SK-N-SH (cell line): ENCODE results near the gene LONRF2. TPM values are rescaled to one million over a fixed set of nuclear protein-coding genes. Genes with fewer than 3 reads are reported as not detected.

Experiments used
- CTCF ChIA-PET: fragments of 300-600, 350-600 bp; formaldehyde crosslinking; extraction: SDS; loops from one replicate; lab custom pipeline; 2021; lab: Yijun Ruan, JAX
- POLR2A ChIA-PET: fragments of 350-600 bp; sonication (Branson Sonifier 250); formaldehyde crosslinking; extraction: SDS; loops from one replicate; lab custom pipeline; 2020; ENCODE audit warnings: antibody characterized with exemption, inconsistent platforms; lab: Yijun Ruan, JAX
- DNase-seq: peaks from one replicate; pipeline ENCODE4 v3.0.0; 2012
- H2AFZ ChIP-seq: fragments of 200-600 bp; sonication (generic); 2 replicates; pipeline ENCODE4 v1.8.1; 2016; ENCODE audit warnings: antibody characterized with exemption, mild to moderate bottlenecking, low read depth
- H3F3A ChIP-seq: fragments of 200-600 bp; sonication (generic); replicated peaks from 2 replicates; pipeline ENCODE3; 2016; ENCODE audit warnings: antibody characterized with exemption, mild to moderate bottlenecking; ENCODE audit not compliant: insufficient read depth
- H3K27ac ChIP-seq, 2 experiments: fragments of 200-500 bp in 1 of 2; fragments of 200-600 bp in 1 of 2; sonication (Bioruptor generic) in 1 of 2; sonication (generic), shearing (Covaris generic) in 1 of 2; 2 replicates each; pipeline versions ENCODE4 v1.5.1 to v1.6.1; 2014 to 2016; ENCODE audit warnings: low read depth in 2 of 2, inconsistent platforms in 1 of 2, low read length in 1 of 2, mild to moderate bottlenecking in 1 of 2, mixed read lengths in 1 of 2
- H3K27me3 ChIP-seq: fragments of 200-600 bp; sonication (generic), shearing (Covaris generic); 2 replicates; pipeline ENCODE4 v1.6.1; 2016; ENCODE audit warnings: mixed run types; ENCODE audit not compliant: insufficient read depth
- H3K36me3 ChIP-seq, 2 experiments: fragments of 200-500 bp in 1 of 2; fragments of 200-600 bp in 1 of 2; sonication (Bioruptor generic) in 1 of 2; sonication (generic) in 1 of 2; replicated peaks in 1 of 2; 2 replicates each; pipeline versions ENCODE3 to v1.5.1; 2014 to 2016; ENCODE audit warnings: low read length in 1 of 2, mild to moderate bottlenecking in 1 of 2; ENCODE audit not compliant: insufficient read depth in 2 of 2, control insufficient read depth in 1 of 2
- H3K4me1 ChIP-seq, 2 experiments: fragments of 200-500 bp in 1 of 2; fragments of 200-600 bp in 1 of 2; sonication (Bioruptor generic) in 1 of 2; sonication (generic), shearing (Covaris generic) in 1 of 2; 2 replicates each; pipeline versions ENCODE4 v1.5.1 to v1.6.1; 2014 to 2016; ENCODE audit warnings: low read depth in 1 of 2, low read length in 1 of 2, mixed run types in 1 of 2; ENCODE audit not compliant: insufficient read depth in 2 of 2, control insufficient read depth in 1 of 2
- H3K4me2 ChIP-seq: fragments of 200-600 bp; sonication (generic), shearing (Covaris generic); 2 replicates; pipeline ENCODE4 v1.6.1; 2017; ENCODE audit warnings: mixed run types
- H3K4me3 ChIP-seq, 2 experiments: fragments of 200-500 bp in 1 of 2; fragments of 200-600 bp in 1 of 2; sonication (Bioruptor generic) in 1 of 2; sonication (generic), shearing (Covaris generic) in 1 of 2; 2 replicates each; pipeline versions ENCODE4 v1.5.1 to v1.8.1; 2014 to 2016; ENCODE audit warnings: low read depth in 2 of 2, inconsistent platforms in 1 of 2, low read length in 1 of 2, mild to moderate bottlenecking in 1 of 2, mixed read lengths in 1 of 2, moderate library complexity in 1 of 2
- H3K79me2 ChIP-seq: fragments of 200-600 bp; sonication (generic); 2 replicates; pipeline ENCODE4 v1.8.1; 2017; ENCODE audit warnings: mild to moderate bottlenecking; ENCODE audit not compliant: insufficient read depth
- H3K9ac ChIP-seq: fragments of 200-600 bp; sonication (generic); 2 replicates; pipeline ENCODE4 v1.6.1; 2017; ENCODE audit warnings: mixed run types
- H3K9me2 ChIP-seq: fragments of 200-600 bp; sonication (generic); 2 replicates; pipeline ENCODE4 v1.6.1; 2017; ENCODE audit warnings: mixed run types
- H3K9me3 ChIP-seq: fragments of 200-600 bp; sonication (generic); 2 replicates; pipeline ENCODE4 v1.6.1; 2017; ENCODE audit warnings: mixed run types, mild to moderate bottlenecking, moderate library complexity
- H4K20me1 ChIP-seq: fragments of 200-600 bp; sonication (generic); 2 replicates; pipeline ENCODE4 v1.6.1; 2017; ENCODE audit warnings: mild to moderate bottlenecking, mixed run types; ENCODE audit not compliant: insufficient read depth
- CHD2 ChIP-seq: fragments of 150-350 bp; IDR thresholded peaks from 2 replicates; pipeline ENCODE4 v1.6.1; 2018; ENCODE audit warnings: low read length; ENCODE audit not compliant: partially characterized antibody
- ELF1 ChIP-seq: IDR thresholded peaks from 2 replicates; pipeline ENCODE4 v1.4.0; 2012
- EP300 ChIP-seq, 2 experiments: IDR thresholded peaks; 2 replicates each; pipeline versions ENCODE4 v1.4.0 to v1.6.1; 2012; ENCODE audit warnings: borderline replicate concordance in 1 of 2, low read depth in 1 of 2, low read length in 1 of 2
- FOSL2 ChIP-seq: IDR thresholded peaks from 2 replicates; pipeline ENCODE4 v1.4.0; 2012; ENCODE audit warnings: low read depth, mild to moderate bottlenecking, moderate library complexity, borderline replicate concordance
- FOXM1 ChIP-seq: IDR thresholded peaks from 2 replicates; pipeline ENCODE4 v1.4.0; 2012; ENCODE audit warnings: low read depth, mild to moderate bottlenecking
- JUND ChIP-seq: IDR thresholded peaks from 2 replicates; pipeline ENCODE4 v1.4.0; 2012
- NFIC ChIP-seq: IDR thresholded peaks from 2 replicates; pipeline ENCODE4 v1.4.0; 2012; ENCODE audit warnings: borderline replicate concordance
- NRF1 ChIP-seq: IDR thresholded peaks from 2 replicates; pipeline ENCODE4 v1.6.1; 2012; ENCODE audit warnings: low read depth, mild to moderate bottlenecking, low read length
- RFX5 ChIP-seq: IDR thresholded peaks from 2 replicates; pipeline ENCODE4 v1.6.1; 2012; ENCODE audit warnings: mild to moderate bottlenecking, improper control_type of control experiment, low read length
- RXRA ChIP-seq: IDR thresholded peaks from 2 replicates; pipeline ENCODE4 v1.4.0; 2012; ENCODE audit warnings: low read depth, mild to moderate bottlenecking, borderline replicate concordance
- TAF1 ChIP-seq: IDR thresholded peaks from 2 replicates; pipeline ENCODE4 v1.6.1; 2012; ENCODE audit warnings: low read depth, mild to moderate bottlenecking, low read length, moderate library complexity, borderline replicate concordance
- TEAD4 ChIP-seq: IDR thresholded peaks from 2 replicates; pipeline ENCODE4 v1.4.0; 2012; ENCODE audit warnings: mild to moderate bottlenecking, borderline replicate concordance; ENCODE audit not compliant: insufficient read depth
- WGBS: methylation state at CpG from one replicate; pipeline ENCODE4 v1.1.6; 2017; ENCODE audit warnings: low lambda C conversion rate; 5-methylcytosine and 5-hydroxymethylcytosine counted together
- polyA plus RNA-seq, 3 experiments: library from polyadenylated mRNA; depleted of rRNA; stranded (reverse); fragments of >200 nt; gene quantifications; 2 replicates each; pipeline ENCODE4 v1.2.3, GENCODE V29; 2012
- TF ChIP-seq, protein P1 (sequence below): fragments of 200-600 bp; sonication (generic); IDR thresholded peaks from 2 replicates; pipeline ENCODE4 v1.6.1; 2017; ENCODE audit warnings: antibody characterized with exemption, mild to moderate bottlenecking, moderate library complexity
- TF ChIP-seq, protein P2 (sequence below): IDR thresholded peaks from 2 replicates; pipeline ENCODE4; 2012
- TF ChIP-seq, protein P3 (sequence below): IDR thresholded peaks from 2 replicates; pipeline ENCODE4 v1.6.1; 2012; ENCODE audit warnings: mild to moderate bottlenecking, low read depth, low read length, moderate library complexity
- TF ChIP-seq, protein P4 (sequence below): IDR thresholded peaks from 2 replicates; pipeline ENCODE4 v1.4.0; 2012; ENCODE audit warnings: low read depth, borderline replicate concordance

Gene LONRF2
- polyA plus RNA-seq, 1 of the 3 experiments (the other 2 are of a cell fraction), result 2.0 TPM

DNA sequence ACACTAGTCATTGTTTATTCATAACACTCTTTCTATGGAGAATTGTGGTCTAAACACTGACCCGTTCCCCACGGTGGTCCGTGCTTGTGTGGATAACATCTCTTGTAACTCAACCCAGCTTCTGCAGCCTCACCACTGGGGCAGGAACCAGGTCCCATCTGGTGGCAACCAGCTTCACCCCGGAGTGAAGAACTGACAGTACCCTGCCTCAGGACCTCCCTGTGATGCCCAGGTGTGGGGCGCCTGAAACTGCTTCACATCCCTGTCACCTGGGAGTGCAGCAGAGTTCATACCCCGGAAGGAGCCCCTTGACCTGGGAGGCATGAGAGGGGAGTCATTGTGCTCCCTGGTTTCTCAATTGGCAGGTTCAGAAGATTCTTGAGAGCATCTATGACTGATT, 81.1 kb downstream of the LONRF2 start:
- Histone ChIP-seq H3F3A (no peaks in the 10 kb centered on the region), H3K27me3 (no peaks in the 10 kb centered on the region), H4K20me1 (no peaks in the 10 kb centered on the region), H3K4me2 (no peak overlapping the region), H3K36me3 (no peaks in the 10 kb centered on the region), H3K4me3 (no peak overlapping the region), H3K27ac (no peak overlapping the region), H3K4me1 (peaks cover 0 to 19% of the 10 kb centered on the region in 2 experiments; a peak in 1 of 4 replicates), H3K9me2 (no peaks in the 10 kb centered on the region), H3K79me2 (no peaks in the 10 kb centered on the region), H2AFZ (no peak overlapping the region), H3K9ac (no peak overlapping the region), H3K9me3 (no peaks in the 10 kb centered on the region)
- ChIA-PET CTCF (interaction anchor here (0.8 to 3.2 kb wide), 10 partner anchors 12 to 683 kb away, joined by 3 to 25 read pairs (median 6); no protein-coding TSS in a partner anchor), POLR2A (interaction anchor here (0.5 kb wide), 1 partner anchor 237 kb away, joined by 3 read pairs; no protein-coding TSS in a partner anchor)
- TF ChIP-seq, protein P1, sequence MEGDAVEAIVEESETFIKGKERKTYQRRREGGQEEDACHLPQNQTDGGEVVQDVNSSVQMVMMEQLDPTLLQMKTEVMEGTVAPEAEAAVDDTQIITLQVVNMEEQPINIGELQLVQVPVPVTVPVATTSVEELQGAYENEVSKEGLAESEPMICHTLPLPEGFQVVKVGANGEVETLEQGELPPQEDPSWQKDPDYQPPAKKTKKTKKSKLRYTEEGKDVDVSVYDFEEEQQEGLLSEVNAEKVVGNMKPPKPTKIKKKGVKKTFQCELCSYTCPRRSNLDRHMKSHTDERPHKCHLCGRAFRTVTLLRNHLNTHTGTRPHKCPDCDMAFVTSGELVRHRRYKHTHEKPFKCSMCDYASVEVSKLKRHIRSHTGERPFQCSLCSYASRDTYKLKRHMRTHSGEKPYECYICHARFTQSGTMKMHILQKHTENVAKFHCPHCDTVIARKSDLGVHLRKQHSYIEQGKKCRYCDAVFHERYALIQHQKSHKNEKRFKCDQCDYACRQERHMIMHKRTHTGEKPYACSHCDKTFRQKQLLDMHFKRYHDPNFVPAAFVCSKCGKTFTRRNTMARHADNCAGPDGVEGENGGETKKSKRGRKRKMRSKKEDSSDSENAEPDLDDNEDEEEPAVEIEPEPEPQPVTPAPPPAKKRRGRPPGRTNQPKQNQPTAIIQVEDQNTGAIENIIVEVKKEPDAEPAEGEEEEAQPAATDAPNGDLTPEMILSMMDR, result no peak
- TF ChIP-seq TEAD4 (no peak), FOXM1 (no peak), EP300 (IDR thresholded peaks at IDR 0.05; ENCODE audit: borderline replicate concordance in 1 of 2, low read depth in 1 of 2, low read length in 1 of 2) (no peak), NFIC (no peak), RFX5 (no peak), CHD2 (no peak), JUND (no peak), FOSL2 (no peak), ELF1 (no peak), NRF1 (no peak), TAF1 (no peak), RXRA (no peak)
- TF ChIP-seq, protein P2, sequence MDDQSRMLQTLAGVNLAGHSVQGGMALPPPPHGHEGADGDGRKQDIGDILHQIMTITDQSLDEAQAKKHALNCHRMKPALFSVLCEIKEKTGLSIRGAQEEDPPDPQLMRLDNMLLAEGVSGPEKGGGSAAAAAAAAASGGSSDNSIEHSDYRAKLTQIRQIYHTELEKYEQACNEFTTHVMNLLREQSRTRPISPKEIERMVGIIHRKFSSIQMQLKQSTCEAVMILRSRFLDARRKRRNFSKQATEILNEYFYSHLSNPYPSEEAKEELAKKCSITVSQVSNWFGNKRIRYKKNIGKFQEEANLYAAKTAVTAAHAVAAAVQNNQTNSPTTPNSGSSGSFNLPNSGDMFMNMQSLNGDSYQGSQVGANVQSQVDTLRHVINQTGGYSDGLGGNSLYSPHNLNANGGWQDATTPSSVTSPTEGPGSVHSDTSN, result no peak
- TF ChIP-seq, protein P3, sequence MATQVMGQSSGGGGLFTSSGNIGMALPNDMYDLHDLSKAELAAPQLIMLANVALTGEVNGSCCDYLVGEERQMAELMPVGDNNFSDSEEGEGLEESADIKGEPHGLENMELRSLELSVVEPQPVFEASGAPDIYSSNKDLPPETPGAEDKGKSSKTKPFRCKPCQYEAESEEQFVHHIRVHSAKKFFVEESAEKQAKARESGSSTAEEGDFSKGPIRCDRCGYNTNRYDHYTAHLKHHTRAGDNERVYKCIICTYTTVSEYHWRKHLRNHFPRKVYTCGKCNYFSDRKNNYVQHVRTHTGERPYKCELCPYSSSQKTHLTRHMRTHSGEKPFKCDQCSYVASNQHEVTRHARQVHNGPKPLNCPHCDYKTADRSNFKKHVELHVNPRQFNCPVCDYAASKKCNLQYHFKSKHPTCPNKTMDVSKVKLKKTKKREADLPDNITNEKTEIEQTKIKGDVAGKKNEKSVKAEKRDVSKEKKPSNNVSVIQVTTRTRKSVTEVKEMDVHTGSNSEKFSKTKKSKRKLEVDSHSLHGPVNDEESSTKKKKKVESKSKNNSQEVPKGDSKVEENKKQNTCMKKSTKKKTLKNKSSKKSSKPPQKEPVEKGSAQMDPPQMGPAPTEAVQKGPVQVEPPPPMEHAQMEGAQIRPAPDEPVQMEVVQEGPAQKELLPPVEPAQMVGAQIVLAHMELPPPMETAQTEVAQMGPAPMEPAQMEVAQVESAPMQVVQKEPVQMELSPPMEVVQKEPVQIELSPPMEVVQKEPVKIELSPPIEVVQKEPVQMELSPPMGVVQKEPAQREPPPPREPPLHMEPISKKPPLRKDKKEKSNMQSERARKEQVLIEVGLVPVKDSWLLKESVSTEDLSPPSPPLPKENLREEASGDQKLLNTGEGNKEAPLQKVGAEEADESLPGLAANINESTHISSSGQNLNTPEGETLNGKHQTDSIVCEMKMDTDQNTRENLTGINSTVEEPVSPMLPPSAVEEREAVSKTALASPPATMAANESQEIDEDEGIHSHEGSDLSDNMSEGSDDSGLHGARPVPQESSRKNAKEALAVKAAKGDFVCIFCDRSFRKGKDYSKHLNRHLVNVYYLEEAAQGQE, result no peak
- TF ChIP-seq, protein P4, sequence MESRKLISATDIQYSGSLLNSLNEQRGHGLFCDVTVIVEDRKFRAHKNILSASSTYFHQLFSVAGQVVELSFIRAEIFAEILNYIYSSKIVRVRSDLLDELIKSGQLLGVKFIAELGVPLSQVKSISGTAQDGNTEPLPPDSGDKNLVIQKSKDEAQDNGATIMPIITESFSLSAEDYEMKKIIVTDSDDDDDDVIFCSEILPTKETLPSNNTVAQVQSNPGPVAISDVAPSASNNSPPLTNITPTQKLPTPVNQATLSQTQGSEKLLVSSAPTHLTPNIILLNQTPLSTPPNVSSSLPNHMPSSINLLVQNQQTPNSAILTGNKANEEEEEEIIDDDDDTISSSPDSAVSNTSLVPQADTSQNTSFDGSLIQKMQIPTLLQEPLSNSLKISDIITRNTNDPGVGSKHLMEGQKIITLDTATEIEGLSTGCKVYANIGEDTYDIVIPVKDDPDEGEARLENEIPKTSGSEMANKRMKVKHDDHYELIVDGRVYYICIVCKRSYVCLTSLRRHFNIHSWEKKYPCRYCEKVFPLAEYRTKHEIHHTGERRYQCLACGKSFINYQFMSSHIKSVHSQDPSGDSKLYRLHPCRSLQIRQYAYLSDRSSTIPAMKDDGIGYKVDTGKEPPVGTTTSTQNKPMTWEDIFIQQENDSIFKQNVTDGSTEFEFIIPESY, result no peak
- DNase-seq, result no peak
- 73% methylated on average over 3 of the region's 6 CpGs for WGBS
